GM18508 (cell line): ENCODE data around the gene TNFSF15.
A peak's percentile ranks its signal among the peaks of the same experiment; 100 is the strongest.

ENCODE experiments used
- ATAC-seq: cut with Tn5 transposase; IDR thresholded peaks from one replicate; pipeline ENCODE4 v1.9.1; 2021; ENCODE audit warnings: moderate number of reproducible peaks; ENCODE audit not compliant: insufficient read depth, unreplicated experiment

TNFSF15 gene

GRCh38 chr9:114826431-114826830, 20.6 kb upstream of the TNFSF15 start:
- ATAC-seq: no peak

DNA sequence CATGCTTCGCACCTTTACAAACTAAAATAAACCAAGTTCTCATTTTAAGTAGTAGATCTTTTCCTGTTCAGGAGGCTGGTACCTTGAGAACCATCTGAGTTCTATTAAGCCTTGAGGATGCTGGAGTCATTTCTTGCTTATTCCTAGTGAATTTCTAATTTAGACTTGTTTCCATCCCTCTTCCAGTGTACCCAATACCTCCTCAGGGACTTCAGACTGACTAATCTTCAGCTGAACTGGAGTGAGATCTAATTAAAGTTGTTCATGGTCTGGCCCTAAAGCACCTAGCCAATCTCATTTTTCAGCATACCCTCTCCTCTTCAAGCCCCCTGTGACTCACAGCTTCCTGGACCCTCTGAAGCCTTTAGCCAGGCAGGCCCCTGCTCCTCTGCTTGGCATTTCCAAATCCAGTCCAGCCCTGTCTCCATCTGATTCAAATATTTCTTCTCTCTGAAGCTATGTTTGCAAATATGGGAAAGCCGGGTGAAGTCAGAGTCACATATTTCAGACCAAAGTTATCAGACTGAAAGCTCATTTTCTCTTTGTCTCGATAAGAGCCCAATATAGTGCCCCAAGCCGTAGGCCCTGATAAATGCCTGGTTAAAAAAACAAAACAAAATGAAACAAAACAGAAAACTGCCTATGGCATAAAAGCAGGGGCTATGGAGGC, 19.4 kb upstream of the TNFSF15 start:
- ATAC-seq: no peak

DNA sequence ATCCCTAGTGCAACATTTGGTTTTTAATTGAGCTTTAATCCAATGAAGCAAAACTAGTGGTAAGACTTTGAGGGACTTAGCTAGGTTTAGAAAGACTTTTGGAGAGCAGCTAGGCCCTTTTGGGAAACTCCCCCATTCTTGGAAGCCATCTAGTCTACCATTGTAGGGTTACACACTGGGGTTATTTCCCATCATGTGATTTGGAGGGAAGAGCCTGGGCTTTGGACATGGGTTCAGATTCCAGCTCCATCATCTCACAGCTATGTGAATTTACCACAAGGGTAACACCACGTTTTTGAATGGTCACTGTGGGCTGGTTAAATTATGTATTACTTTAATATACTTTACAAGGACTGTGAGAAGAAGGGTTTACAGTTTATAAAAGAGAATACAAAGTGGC, 18.3 kb upstream of the TNFSF15 start:
- no peak for ATAC-seq

- no peak for ATAC-seq
Measured at GRCh38 chr9:114823441-114823840, 17.6 kb upstream of the TNFSF15 start.

- ATAC-seq: no peak
Measured at GRCh38 chr9:114822708-114823107, 16.9 kb upstream of the TNFSF15 start.

GRCh38 chr9:114820776-114821501, 15.1 kb upstream of the TNFSF15 start:
- ATAC-seq: no peak

DNA sequence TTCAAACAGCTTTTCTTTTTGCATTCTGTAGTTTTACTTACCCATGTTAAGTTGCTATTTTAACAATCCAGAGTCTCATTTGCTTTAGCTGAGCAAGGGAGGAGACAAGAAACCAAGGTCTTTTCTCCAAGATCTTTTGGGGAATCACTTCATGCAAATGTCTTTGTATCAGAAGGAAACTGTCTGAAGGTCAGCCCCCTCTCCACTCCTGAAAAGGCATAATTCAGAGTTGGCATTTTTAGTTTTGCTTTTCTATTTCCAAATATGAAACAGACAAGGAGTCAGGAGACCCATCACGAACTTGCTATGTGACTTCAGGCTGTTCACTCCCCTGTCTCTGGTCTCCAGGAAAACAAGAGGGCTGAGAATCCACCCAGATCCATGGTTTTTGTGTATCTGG, 12.3 kb upstream of the TNFSF15 start:
- no peak for ATAC-seq

DNA sequence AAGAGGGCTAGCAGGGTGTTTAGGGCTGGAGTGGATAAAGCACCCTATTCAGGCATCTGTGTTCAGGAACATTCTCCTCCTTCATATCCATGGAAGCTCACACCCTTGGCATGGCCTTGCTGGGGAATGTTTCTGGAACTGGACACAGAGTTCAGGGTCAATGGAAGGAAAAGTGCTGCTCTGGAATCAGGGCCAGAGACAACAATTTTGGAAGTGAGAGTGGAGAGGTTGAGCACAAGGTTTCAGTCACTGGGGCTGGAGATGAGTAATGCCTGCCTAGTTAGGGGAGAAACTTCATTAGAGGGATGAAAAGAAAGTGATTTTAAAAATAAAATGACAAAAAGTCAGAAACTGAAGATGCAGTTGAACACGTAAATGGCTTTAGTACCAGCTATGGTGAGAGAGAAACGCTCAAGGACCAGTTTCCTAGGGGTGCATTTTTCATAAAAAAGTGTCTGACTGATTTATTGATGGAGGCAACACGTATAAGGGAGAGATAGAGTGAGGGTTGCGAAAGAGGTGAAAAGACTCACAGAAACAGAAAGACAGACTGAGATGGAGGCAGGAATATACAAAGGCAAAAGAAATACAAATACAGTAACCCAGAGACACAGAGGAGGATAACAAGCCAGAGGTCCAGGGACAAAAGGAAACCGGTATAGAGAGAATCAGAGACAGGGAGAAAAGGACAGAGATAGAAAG, 8.0 kb upstream of the TNFSF15 start:
- no peak for ATAC-seq

GRCh38 chr9:114811966-114812636, 6.3 kb upstream of the TNFSF15 start:
- no peak for ATAC-seq

DNA sequence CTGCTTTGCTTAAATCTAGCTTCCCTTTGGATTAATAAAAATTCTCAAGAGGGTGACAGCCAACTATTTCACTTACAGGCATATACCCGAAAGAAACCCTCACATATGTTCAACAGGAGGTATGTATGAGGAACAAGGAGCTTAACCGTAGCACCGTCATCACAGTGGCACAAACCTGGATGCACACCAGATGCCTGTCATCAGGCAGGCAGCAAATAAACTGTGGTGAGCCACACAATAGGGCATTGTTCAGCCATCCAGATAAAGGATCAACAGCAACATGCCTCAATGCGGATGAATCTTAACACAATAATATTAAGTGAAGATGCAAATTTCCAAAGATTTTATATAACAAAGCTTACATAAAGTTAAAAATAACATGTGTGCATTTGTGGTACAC, 5.5 kb upstream of the TNFSF15 start:
- no peak for ATAC-seq

DNA sequence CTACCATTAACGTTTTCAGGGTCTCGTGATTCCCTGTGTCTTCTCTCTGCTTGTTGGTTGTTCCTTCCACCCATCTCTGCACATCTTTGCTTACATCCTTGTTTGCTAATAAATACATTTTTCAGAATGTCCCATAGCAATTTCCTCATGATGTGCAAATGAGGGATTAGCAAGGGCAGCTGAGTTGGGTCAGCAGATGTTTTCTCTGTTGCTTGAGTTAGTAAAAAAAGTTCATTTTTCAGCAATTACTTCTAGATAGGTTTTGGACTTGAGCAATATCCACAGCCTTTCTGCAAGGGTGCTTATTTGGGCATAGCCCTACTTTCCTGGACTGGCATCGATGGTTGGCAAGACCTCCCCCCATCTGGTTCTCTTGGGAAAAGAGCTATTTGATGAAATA, 4.8 kb upstream of the TNFSF15 start:
- no peak for ATAC-seq

DNA sequence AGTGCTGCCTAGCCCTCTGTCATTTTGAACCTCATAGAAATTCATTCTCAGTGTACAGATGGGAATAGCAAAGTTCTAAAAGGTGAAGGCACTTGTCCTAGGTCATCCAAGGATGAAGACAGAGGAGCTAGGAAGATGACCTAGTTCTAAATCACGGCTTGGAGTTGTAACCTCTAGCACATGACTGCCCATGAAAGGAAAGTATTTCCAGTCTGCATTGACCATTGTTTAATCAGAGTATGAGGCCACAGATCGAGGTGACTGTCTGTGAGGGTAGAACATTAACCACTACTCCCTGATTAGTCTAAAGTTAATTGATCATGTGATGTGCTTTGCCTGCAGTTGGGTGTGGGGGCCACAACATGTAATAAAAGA, 674 bp upstream of the TNFSF15 start:
- ATAC-seq: peak; percentile 34

GRCh38 chr9:114804505-114804904, 1.3 kb downstream of the TNFSF15 start:
- no peak for ATAC-seq

DNA sequence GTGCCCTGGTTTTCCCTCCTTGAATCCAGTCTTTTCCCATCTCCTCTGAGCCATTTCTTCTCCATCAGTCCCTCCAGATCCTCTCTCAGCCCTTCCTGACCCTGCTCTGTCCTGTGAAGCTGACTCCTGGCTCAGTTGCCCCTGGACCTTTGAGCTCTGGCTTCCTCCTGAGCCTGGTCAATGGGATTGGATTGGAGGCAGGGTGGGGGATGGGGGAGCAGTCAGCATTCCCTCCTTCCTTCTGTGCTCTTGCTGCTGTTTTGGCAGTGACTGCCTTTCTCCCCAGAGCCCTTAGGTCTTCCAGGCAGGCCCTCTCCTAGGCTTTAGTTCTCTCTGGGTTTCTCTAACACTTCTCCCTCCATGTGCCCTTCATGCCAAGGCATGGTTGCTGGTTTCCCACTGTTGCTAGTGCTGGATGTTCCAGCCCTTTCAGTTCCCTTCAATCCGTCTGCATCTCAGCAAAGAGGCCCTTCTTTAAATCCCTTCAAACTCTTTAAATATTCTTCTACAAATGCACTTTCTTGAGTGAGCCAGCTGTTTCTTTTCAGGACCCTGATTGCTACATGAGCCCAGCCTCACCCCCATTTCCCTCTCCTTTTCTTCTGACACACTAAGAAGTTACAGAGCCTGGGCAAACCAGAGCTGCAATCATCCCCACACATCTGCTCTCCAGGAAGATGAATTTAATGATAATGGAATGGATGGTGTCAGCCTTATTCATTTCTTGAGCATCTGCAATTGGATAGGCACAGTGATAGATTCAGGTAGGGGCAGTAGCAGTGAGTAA, 2.2 kb downstream of the TNFSF15 start:
- ATAC-seq: no peak

GRCh38 chr9:114799925-114800324, 5.9 kb downstream of the TNFSF15 start:
- no peak for ATAC-seq

DNA sequence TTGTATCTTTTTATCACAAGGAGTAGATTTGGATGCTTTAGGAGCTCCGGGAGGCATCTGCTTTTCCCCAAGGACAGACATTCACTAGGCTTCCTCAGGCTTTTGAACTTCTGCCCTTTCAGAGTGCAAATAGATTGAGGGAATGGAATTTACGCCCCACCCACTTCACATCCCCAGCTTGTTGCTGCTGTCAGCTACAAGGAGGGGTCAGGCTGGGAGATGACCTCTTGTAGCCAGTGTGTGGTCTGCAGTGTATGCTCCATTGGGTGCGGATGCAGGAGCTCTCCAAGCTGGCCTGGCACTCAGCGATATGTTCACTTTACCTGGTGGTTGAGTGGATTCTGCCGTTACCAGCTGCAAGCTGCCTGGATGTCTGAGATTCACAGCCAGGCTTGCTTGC, 6.4 kb downstream of the TNFSF15 start:
- ATAC-seq: no peak

GRCh38 chr9:114798780-114799427, 6.9 kb downstream of the TNFSF15 start:
- ATAC-seq: no peak

GRCh38 chr9:114798101-114798500, 7.7 kb downstream of the TNFSF15 start:
- ATAC-seq: no peak

DNA sequence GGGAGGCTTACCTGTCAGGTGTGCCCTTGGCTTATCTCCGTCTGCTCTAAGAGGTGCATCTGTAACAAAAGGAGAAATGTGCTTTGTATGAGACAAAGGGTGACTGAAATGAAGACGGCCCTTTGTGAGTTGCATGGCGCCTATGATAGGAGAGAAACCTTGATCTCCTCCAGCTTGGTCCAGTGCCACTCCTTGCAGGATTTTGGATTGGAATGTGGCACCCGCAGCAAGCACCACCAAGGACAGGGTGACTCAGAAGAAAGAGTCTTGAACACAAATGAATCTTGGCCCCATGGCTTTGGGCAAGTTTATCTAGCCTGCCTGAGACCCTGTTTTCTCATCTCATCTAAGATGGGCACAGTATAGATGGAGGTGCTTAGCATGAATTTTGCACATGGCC, 13.4 kb downstream of the TNFSF15 start:
- no peak for ATAC-seq

DNA sequence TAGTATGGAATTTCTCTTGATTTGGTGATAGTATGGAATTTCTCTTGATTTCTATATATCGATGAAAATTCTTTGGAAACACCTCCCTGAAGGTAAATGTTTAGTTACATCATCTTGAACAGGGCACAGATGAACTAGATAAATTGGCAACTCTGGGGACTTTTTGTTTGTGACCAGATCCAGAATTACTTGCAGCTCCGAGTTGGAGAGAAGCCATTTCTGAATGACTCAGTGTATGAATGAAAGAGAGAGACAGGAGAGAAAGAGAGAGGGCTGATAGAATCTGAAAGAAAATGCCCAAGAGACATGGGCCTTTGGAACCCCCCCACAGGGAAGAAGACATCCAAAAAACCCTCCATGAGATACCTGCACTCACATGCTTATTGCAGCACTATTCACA, 14.1 kb downstream of the TNFSF15 start:
- no peak for ATAC-seq
